RWPE1 (cell line): ENCODE data around the gene TLE4.
A peak's percentile ranks its signal among the peaks of the same experiment; 100 is the strongest.
"Not testable (repeated sequence)": the region's sequence is repeated elsewhere in the genome, so short reads cannot be mapped to it uniquely, and the experiment has no call there.

Experiments
- CTCF ChIA-PET: fragments of 350-600 bp; sonication (Branson Sonifier 250); formaldehyde crosslinking; extraction: SDS; loops from one replicate; lab custom pipeline; 2021; lab: Yijun Ruan, JAX
- POLR2A ChIA-PET: fragments of 400-600 bp; formaldehyde crosslinking; extraction: SDS; loops from one replicate; lab custom pipeline; 2020; ENCODE audit warnings: antibody characterized with exemption; ENCODE audit not compliant: low non-redundant PET; lab: Yijun Ruan, JAX
- DNase-seq: peaks from one replicate; pipeline ENCODE4 v3.0.0; 2012; ENCODE audit warnings: low spot score
- H3K27ac ChIP-seq: fragments of 450-650 bp; 2 replicates; pipeline ENCODE4 v1.5.1; 2017
- TF ChIP-seq, protein P1 (sequence below): fragments of 450-650 bp; conservative IDR thresholded peaks from 2 replicates; pipeline ENCODE4 v1.5.1; 2017; ENCODE audit warnings: low read depth, mild to moderate bottlenecking

TLE4 gene

DNA sequence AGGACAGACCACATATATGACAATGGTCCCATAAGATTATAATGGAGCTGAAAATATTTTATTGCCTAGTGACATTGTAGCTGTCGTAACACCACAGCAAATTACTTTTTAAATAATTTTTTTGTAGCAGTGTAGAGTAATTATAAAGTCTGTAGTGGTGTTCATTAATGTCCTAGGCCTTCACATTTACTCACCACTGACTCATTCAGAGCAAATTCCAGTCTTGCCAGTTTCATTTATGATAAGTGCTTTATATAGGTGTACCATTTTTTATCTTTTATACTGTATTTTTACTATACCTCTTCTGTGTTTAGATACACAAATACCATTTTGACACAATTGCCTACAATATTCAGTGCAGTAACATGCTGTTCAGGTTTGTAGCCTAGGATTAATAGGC, 67.6 kb downstream of the TLE4 start:
- TF ChIP-seq, protein P1, sequence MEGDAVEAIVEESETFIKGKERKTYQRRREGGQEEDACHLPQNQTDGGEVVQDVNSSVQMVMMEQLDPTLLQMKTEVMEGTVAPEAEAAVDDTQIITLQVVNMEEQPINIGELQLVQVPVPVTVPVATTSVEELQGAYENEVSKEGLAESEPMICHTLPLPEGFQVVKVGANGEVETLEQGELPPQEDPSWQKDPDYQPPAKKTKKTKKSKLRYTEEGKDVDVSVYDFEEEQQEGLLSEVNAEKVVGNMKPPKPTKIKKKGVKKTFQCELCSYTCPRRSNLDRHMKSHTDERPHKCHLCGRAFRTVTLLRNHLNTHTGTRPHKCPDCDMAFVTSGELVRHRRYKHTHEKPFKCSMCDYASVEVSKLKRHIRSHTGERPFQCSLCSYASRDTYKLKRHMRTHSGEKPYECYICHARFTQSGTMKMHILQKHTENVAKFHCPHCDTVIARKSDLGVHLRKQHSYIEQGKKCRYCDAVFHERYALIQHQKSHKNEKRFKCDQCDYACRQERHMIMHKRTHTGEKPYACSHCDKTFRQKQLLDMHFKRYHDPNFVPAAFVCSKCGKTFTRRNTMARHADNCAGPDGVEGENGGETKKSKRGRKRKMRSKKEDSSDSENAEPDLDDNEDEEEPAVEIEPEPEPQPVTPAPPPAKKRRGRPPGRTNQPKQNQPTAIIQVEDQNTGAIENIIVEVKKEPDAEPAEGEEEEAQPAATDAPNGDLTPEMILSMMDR = no peak
- H3K27ac ChIP-seq = no peak overlapping the region
- POLR2A ChIA-PET = no interaction called here
- CTCF ChIA-PET = interaction anchor here (0.6 kb wide), 1 partner anchor 19 kb away, joined by 3 read pairs; no protein-coding TSS in a partner anchor
- peak; percentile 48 for DNase-seq

DNA sequence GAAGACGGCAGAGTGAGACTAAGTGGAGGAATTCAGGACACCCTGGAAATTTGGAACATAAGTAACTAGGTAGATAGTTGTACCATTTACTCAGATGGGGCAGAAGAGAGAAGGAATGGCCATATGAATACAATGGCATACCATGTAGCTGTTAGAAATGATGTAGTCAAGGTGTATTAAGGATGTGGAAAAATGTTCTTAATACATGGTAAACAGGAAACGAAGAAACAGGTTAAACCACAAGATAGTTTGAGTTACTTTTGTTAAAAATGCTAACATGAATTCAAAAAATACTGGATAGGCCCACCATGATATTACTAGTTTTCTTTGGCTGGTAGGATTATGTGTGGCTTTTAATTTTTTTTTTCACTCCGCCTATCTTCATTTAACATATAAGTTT, 68.3 kb downstream of the TLE4 start:
- DNase-seq, POLR2A ChIA-PET, H3K27ac ChIP-seq: not testable (repeated sequence)
- CTCF ChIA-PET = interaction anchor here (0.6 kb wide), 2 partner anchors 20 to 38 kb away, joined by 3 read pairs; no protein-coding TSS in a partner anchor

DNA sequence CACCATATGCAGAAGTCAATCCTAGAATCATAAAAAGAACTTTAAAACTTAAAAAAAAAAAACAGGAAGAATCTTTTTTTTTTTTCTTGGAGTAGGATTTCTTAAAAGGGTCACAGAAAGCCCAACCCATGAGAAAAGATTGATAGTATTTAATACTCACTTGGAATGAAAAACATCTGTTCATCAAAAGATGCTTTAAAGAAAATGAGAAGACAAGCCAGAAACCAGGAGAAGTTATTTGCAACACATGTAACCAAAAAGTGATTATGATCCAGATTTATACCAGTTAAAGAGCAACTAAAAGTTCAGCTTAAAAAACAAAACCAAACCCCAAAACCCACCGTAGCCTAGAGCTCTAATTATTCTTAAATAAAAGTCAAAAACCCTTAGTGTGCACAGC, 69.3 kb downstream of the TLE4 start:
- DNase-seq = no peak
- no peak overlapping the region for H3K27ac ChIP-seq
- ChIA-PET POLR2A (no interaction called here), CTCF (no interaction called here)
- TF ChIP-seq, protein P1 = no peak

DNA sequence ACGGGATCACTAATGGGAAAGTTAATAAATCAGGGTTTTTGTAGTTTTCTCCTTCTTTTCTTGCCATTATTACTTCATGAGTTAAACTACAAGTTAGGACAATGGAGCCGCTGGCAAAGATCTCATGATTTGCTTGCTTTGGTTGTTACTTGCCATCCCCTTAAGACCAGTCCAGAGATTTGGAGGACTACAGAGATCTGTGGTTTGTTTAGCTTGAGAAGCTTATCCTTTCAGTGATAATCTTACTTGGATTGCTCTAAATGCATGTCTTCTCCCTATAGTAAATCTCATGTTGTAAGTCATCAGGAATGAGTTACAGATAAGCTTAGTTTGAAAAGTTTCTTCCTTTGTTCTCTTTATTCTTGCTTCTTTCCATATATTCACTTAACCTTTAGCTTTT, 70.9 kb downstream of the TLE4 start:
- DNase-seq = no peak
- no peak overlapping the region for H3K27ac ChIP-seq
- ChIA-PET POLR2A (no interaction called here), CTCF (no interaction called here)
- TF ChIP-seq, protein P1 = no peak

DNA sequence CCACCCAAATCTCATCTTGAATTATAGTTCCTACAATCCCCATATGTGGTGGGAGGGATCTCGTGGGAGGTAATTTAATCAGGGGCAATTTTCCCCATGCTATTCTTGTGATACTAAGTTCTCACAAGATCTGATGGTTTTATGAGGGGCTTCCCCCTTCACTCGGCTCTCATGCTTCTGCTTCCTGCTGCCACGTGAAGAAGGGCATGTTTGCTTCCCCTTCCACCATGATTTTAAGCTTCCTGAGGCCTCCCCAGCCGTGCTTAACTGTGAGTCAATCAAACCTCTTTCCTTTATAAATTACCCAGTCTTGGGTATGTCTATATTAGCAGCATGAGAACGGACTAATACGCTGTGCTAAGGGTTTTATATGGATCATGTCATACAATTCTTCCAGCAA, 72.3 kb downstream of the TLE4 start:
- no peak for DNase-seq
- ChIA-PET CTCF (no interaction called here), POLR2A (no interaction called here)
- TF ChIP-seq, protein P1 = no peak
- H3K27ac ChIP-seq = no peak overlapping the region

DNA sequence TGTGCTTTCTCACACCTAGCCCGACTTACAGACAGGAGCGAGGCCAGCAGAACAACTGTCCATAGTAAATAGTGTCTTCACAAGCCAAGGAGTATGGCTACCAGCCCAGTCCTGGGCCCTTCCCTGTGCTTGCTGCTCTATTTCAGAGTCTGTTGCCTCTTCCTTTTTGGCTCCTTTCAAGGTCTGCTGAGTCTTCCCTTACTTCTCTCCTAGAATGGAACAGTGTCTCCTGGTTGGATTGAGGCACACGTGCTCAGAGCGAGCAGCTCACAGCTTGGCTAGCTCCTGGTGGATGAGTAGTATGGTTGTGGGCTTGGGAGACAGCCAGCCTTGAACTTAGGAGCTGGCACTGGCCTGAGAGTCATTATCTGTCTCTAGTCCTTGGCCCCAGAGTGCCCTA, 72.8 kb downstream of the TLE4 start:
- DNase-seq = no peak
- TF ChIP-seq, protein P1 = no peak
- CTCF ChIA-PET = interaction anchor here (0.6 kb wide), 1 partner anchor 281 kb away, joined by 5 read pairs; no protein-coding TSS in a partner anchor
- POLR2A ChIA-PET = no interaction called here
- H3K27ac ChIP-seq = no peak overlapping the region

DNA sequence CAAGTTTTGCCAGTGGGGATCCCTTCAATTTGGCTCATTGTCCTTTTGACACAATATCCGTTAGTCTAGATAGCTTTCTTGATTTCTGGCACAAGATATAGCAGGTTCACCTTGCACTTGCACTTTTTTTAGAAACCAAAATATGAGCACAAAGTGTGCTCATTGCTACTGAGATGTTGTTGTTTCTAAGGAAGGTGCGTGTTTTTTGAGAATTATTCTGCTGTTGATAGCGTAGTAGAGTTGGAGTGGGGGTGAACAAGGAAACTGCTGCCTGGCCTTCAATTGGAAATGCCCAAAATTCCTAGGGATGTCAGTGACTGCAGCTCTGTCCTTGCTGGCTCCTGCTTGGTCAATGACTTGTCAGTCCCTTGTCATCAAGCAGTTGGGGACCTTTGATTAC, 73.3 kb downstream of the TLE4 start:
- DNase-seq = no peak
- ChIA-PET POLR2A (no interaction called here), CTCF (interaction anchor here (0.6 kb wide), 1 partner anchor 281 kb away, joined by 5 read pairs; no protein-coding TSS in a partner anchor)
- TF ChIP-seq, protein P1 = no peak
- no peak overlapping the region for H3K27ac ChIP-seq
